GM23338 (cell line): ENCODE results near the gene NUDC. TPM values are rescaled to one million over a fixed set of nuclear protein-coding genes. Genes with fewer than 3 reads are reported as not detected.

Experiments
- CTCF ChIP-seq, 2 experiments: fragments of 200-600 bp in 1 of 2; sonication (generic) in 1 of 2; conservative IDR thresholded peaks; 2 replicates each; pipeline versions ENCODE4 v1.5.1 to v1.6.1; 2016 to 2017; ENCODE audit warnings: antibody characterized with exemption in 2 of 2, low read depth in 2 of 2, mild to moderate bottlenecking in 2 of 2, moderate library complexity in 1 of 2
- POLR2AphosphoS5 ChIP-seq: IDR thresholded peaks from 2 replicates; pipeline ENCODE4 v1.6.1; 2016; ENCODE audit warnings: antibody characterized with exemption, low read depth
- REST ChIP-seq: IDR thresholded peaks from one replicate; pipeline ENCODE4 v1.6.1; 2018; ENCODE audit warnings: antibody characterized with exemption; ENCODE audit not compliant: unreplicated experiment
- ZNF462 ChIP-seq: fragments of 250-450 bp; sonication (Bioruptor Pico); IDR thresholded peaks from 2 replicates; pipeline ENCODE4 v1.5.0; 2020; ENCODE audit warnings: mild to moderate bottlenecking, moderate library complexity
- polyA plus RNA-seq: library from polyadenylated mRNA; unstranded; fragments of >200 nt; fragmentation: Nextera tagmentation; extraction: Ambion mirVana; gene quantifications from 2 replicates; pipeline ENCODE4 v1.2.1, GENCODE V29; 2016
- total RNA-seq: library from RNA; depleted of rRNA; stranded (reverse); fragments of >200 nt; shearing (Covaris generic); gene quantifications from 2 replicates; pipeline ENCODE4 v1.2.3, GENCODE V29; 2014

The NUDC gene
- total and polyA plus RNA-seq, 2 experiments from 2014 or later: 96.2 to 224 TPM

- TF ChIP-seq ZNF462 (CRISPR knock-in tag): no peak
- TF ChIP-seq POLR2AphosphoS5: no peak
- no peak for TF ChIP-seq CTCF (conservative IDR thresholded peaks at IDR 0.05; ENCODE audit: low read depth in 2 of 2)
- no peak for TF ChIP-seq REST
Observed at GRCh38 chr1:26959270-26959669, 37.7 kb downstream of the NUDC start (continued).
